SK-N-SH treated with all-trans-retinoic acid at 6 μM for 48 hours (cell line): ENCODE measurements around the gene GNA12.

Experiments used
- ATAC-seq: fragments of 200-7000 bp; cut with Tn5 transposase; 3 replicates; pipeline ENCODE4 v1.9.1; 2020; ENCODE audit warnings: mild to moderate bottlenecking, moderate library complexity
- ARNTL ChIP-seq: fragments of 450-650 bp; formaldehyde crosslinking; IDR thresholded peaks from 2 replicates; pipeline ENCODE4 v1.5.0; 2020; ENCODE audit warnings: low read depth, mild to moderate bottlenecking, moderate library complexity, borderline replicate concordance
- BACH2 ChIP-seq: fragments of 250-450 bp; sonication (Bioruptor Pico); IDR thresholded peaks from 2 replicates; pipeline ENCODE4 v1.9.0; 2021; ENCODE audit warnings: mild to moderate bottlenecking, borderline replicate concordance
- CSDC2 ChIP-seq: fragments of 250-450 bp; sonication (Bioruptor Pico); IDR thresholded peaks from 2 replicates; pipeline ENCODE4 v1.5.0; 2020; ENCODE audit warnings: mild to moderate bottlenecking, moderate library complexity
- GLIS3 ChIP-seq: fragments of 250-450 bp; sonication (Bioruptor Pico); IDR thresholded peaks from 2 replicates; pipeline ENCODE4 v1.5.0; 2020; ENCODE audit warnings: mild to moderate bottlenecking, moderate library complexity
- ISL1 ChIP-seq: fragments of 250-450 bp; sonication (Bioruptor Pico); IDR thresholded peaks from 2 replicates; pipeline ENCODE4 v2.1.2; 2022; ENCODE audit warnings: mild to moderate bottlenecking, moderate library complexity
- OSR1 ChIP-seq: fragments of 250-450 bp; sonication (Bioruptor Pico); IDR thresholded peaks from 2 replicates; pipeline ENCODE4 v1.8.0; 2022; ENCODE audit warnings: moderate library complexity, mild to moderate bottlenecking, inconsistent platforms
- PPARA ChIP-seq: fragments of 250-450 bp; sonication (Bioruptor Pico); IDR thresholded peaks from 2 replicates; pipeline ENCODE4 v1.5.0; 2020; ENCODE audit warnings: mild to moderate bottlenecking, borderline replicate concordance
- RARB ChIP-seq: fragments of 250-450 bp; sonication (Bioruptor Pico); IDR thresholded peaks from 2 replicates; pipeline ENCODE4 v1.8.0; 2021; ENCODE audit warnings: mild to moderate bottlenecking, moderate library complexity
- SNAI2 ChIP-seq: fragments of 250-450 bp; sonication (Bioruptor Pico); IDR thresholded peaks from 2 replicates; pipeline ENCODE4 v1.5.0; 2020; ENCODE audit warnings: mild to moderate bottlenecking, moderate library complexity
- TCF4 ChIP-seq: fragments of 250-450 bp; sonication (Bioruptor Pico); IDR thresholded peaks from 2 replicates; pipeline ENCODE4 v1.8.0; 2021; ENCODE audit warnings: mild to moderate bottlenecking, moderate library complexity, borderline replicate concordance
- TOX ChIP-seq: fragments of 250-450 bp; sonication (Bioruptor Pico); IDR thresholded peaks from 2 replicates; pipeline ENCODE4 v1.8.0; 2021; ENCODE audit warnings: mild to moderate bottlenecking, moderate library complexity, borderline replicate concordance
- ZC3H10 ChIP-seq: fragments of 250-450 bp; sonication (Bioruptor Pico); IDR thresholded peaks from 2 replicates; pipeline ENCODE4 v1.5.1; 2021; ENCODE audit warnings: mild to moderate bottlenecking, moderate library complexity
- ZFP3 ChIP-seq: fragments of 250-450 bp; sonication (Bioruptor Pico); IDR thresholded peaks from 2 replicates; pipeline ENCODE4 v1.5.0; 2020; ENCODE audit warnings: mild to moderate bottlenecking, moderate library complexity
- ZFP30 ChIP-seq: fragments of 450-650 bp; formaldehyde crosslinking; IDR thresholded peaks from 2 replicates; pipeline ENCODE4 v1.5.0; 2022; ENCODE audit warnings: mild to moderate bottlenecking, moderate library complexity
- ZNF565 ChIP-seq: fragments of 450-650 bp; formaldehyde crosslinking; conservative IDR thresholded peaks from 2 replicates; pipeline ENCODE4 v1.5.0; 2020; ENCODE audit warnings: low read depth, mild to moderate bottlenecking, moderate library complexity
- ZNF70 ChIP-seq: fragments of 450-650 bp; formaldehyde crosslinking; IDR thresholded peaks from 2 replicates; pipeline ENCODE4 v1.5.0; 2020; ENCODE audit warnings: mild to moderate bottlenecking, moderate library complexity
- ZNF8 ChIP-seq: fragments of 450-650 bp; formaldehyde crosslinking; IDR thresholded peaks from 2 replicates; pipeline ENCODE4 v1.5.0; 2020; ENCODE audit warnings: mild to moderate bottlenecking, moderate library complexity
- TF ChIP-seq, protein P1 (sequence below): fragments of 250-450 bp; sonication (Bioruptor Pico); IDR thresholded peaks from 2 replicates; pipeline ENCODE4 v1.5.1; 2020; ENCODE audit warnings: low read depth, mild to moderate bottlenecking, moderate library complexity
- TF ChIP-seq, protein P2 (sequence below): fragments of 250-450 bp; sonication (Bioruptor Pico); IDR thresholded peaks from 2 replicates; pipeline ENCODE4 v1.5.1; 2021; ENCODE audit warnings: mild to moderate bottlenecking, moderate library complexity
- TF ChIP-seq, protein P3 (sequence below): fragments of 250-450 bp; sonication (Bioruptor Pico); IDR thresholded peaks from 2 replicates; pipeline ENCODE4 v1.8.0; 2020; ENCODE audit warnings: mild to moderate bottlenecking, moderate library complexity, borderline replicate concordance
- TF ChIP-seq, protein P4 (sequence below): fragments of 250-450 bp; sonication (Bioruptor Pico); IDR thresholded peaks from 2 replicates; pipeline ENCODE4 v1.8.0; 2021; ENCODE audit warnings: low read depth, mild to moderate bottlenecking, moderate library complexity, borderline replicate concordance

The GNA12 gene

GRCh38 chr7:2707481-2707880, 136.6 kb downstream of the GNA12 start:
- ATAC-seq, result no peak
- TF ChIP-seq RARB (CRISPR knock-in tag) (no peak), GLIS3 (CRISPR knock-in tag) (no peak), BACH2 (CRISPR knock-in tag) (no peak), ISL1 (no peak), ZNF8 (CRISPR knock-in tag) (no peak), OSR1 (CRISPR knock-in tag) (no peak), ARNTL (CRISPR knock-in tag) (no peak), ZFP30 (CRISPR knock-in tag) (no peak), TOX (CRISPR knock-in tag) (no peak), ZNF70 (CRISPR knock-in tag) (no peak), PPARA (no peak)
- TF ChIP-seq, protein P1, sequence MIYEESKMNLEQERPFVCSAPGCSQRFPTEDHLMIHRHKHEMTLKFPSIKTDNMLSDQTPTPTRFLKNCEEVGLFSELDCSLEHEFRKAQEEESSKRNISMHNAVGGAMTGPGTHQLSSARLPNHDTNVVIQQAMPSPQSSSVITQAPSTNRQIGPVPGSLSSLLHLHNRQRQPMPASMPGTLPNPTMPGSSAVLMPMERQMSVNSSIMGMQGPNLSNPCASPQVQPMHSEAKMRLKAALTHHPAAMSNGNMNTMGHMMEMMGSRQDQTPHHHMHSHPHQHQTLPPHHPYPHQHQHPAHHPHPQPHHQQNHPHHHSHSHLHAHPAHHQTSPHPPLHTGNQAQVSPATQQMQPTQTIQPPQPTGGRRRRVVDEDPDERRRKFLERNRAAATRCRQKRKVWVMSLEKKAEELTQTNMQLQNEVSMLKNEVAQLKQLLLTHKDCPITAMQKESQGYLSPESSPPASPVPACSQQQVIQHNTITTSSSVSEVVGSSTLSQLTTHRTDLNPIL, result no peak
- TF ChIP-seq, protein P2, sequence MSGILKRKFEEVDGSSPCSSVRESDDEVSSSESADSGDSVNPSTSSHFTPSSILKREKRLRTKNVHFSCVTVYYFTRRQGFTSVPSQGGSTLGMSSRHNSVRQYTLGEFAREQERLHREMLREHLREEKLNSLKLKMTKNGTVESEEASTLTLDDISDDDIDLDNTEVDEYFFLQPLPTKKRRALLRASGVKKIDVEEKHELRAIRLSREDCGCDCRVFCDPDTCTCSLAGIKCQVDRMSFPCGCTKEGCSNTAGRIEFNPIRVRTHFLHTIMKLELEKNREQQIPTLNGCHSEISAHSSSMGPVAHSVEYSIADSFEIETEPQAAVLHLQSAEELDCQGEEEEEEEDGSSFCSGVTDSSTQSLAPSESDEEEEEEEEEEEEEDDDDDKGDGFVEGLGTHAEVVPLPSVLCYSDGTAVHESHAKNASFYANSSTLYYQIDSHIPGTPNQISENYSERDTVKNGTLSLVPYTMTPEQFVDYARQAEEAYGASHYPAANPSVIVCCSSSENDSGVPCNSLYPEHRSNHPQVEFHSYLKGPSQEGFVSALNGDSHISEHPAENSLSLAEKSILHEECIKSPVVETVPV (CRISPR knock-in tag), result no peak
- TF ChIP-seq, protein P3, sequence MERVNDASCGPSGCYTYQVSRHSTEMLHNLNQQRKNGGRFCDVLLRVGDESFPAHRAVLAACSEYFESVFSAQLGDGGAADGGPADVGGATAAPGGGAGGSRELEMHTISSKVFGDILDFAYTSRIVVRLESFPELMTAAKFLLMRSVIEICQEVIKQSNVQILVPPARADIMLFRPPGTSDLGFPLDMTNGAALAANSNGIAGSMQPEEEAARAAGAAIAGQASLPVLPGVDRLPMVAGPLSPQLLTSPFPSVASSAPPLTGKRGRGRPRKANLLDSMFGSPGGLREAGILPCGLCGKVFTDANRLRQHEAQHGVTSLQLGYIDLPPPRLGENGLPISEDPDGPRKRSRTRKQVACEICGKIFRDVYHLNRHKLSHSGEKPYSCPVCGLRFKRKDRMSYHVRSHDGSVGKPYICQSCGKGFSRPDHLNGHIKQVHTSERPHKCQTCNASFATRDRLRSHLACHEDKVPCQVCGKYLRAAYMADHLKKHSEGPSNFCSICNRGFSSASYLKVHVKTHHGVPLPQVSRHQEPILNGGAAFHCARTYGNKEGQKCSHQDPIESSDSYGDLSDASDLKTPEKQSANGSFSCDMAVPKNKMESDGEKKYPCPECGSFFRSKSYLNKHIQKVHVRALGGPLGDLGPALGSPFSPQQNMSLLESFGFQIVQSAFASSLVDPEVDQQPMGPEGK (CRISPR knock-in tag), result no peak
- TF ChIP-seq, protein P4, sequence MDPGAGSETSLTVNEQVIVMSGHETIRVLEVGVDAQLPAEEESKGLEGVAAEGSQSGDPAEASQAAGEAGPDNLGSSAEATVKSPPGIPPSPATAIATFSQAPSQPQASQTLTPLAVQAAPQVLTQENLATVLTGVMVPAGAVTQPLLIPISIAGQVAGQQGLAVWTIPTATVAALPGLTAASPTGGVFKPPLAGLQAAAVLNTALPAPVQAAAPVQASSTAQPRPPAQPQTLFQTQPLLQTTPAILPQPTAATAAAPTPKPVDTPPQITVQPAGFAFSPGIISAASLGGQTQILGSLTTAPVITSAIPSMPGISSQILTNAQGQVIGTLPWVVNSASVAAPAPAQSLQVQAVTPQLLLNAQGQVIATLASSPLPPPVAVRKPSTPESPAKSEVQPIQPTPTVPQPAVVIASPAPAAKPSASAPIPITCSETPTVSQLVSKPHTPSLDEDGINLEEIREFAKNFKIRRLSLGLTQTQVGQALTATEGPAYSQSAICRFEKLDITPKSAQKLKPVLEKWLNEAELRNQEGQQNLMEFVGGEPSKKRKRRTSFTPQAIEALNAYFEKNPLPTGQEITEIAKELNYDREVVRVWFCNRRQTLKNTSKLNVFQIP, result no peak
- TF ChIP-seq, all 23 proteins: peak for 0

- TF ChIP-seq TCF4 (CRISPR knock-in tag) (no peak), PPARA (no peak), CSDC2 (no peak), GLIS3 (CRISPR knock-in tag) (no peak), ARNTL (CRISPR knock-in tag) (no peak), ZNF565 (CRISPR knock-in tag) (no peak), ZFP3 (CRISPR knock-in tag) (no peak), ZC3H10 (CRISPR knock-in tag) (no peak), SNAI2 (CRISPR knock-in tag) (no peak), ISL1 (no peak), BACH2 (CRISPR knock-in tag) (no peak), ZNF70 (CRISPR knock-in tag) (no peak)
- TF ChIP-seq, protein P2 (CRISPR knock-in tag), result no peak
- TF ChIP-seq, protein P3 (CRISPR knock-in tag), result no peak
- TF ChIP-seq, protein P1, result no peak
- TF ChIP-seq, all 23 proteins: peak for 0
- no peak for ATAC-seq
These were observed 137.4 kb downstream of the GNA12 start for GRCh38 chr7:2706685-2707126.
